HG03469 (cell line): Measurements from ENCODE around the gene ID3.

Source experiments
- ATAC-seq: cut with Tn5 transposase; IDR thresholded peaks from one replicate; pipeline ENCODE4 v1.9.1; 2021; ENCODE audit warnings: mild to moderate bottlenecking, moderate library complexity, moderate number of reproducible peaks; ENCODE audit not compliant: unreplicated experiment

Gene ID3

GRCh38 chr1:23559136-23559984, at the start of gene ID3:
ID3 (minus strand) TSS chr1:23559501; CDS start chr1:23559426, 75 bp downstream.
- ATAC-seq: peak; percentile 41

- no peak for ATAC-seq
Observed at GRCh38 chr1:23607944-23608343, 48.6 kb upstream of the ID3 start.

- ATAC-seq: no peak
Observed at GRCh38 chr1:23601968-23602876, 42.9 kb upstream of the ID3 start.

DNA sequence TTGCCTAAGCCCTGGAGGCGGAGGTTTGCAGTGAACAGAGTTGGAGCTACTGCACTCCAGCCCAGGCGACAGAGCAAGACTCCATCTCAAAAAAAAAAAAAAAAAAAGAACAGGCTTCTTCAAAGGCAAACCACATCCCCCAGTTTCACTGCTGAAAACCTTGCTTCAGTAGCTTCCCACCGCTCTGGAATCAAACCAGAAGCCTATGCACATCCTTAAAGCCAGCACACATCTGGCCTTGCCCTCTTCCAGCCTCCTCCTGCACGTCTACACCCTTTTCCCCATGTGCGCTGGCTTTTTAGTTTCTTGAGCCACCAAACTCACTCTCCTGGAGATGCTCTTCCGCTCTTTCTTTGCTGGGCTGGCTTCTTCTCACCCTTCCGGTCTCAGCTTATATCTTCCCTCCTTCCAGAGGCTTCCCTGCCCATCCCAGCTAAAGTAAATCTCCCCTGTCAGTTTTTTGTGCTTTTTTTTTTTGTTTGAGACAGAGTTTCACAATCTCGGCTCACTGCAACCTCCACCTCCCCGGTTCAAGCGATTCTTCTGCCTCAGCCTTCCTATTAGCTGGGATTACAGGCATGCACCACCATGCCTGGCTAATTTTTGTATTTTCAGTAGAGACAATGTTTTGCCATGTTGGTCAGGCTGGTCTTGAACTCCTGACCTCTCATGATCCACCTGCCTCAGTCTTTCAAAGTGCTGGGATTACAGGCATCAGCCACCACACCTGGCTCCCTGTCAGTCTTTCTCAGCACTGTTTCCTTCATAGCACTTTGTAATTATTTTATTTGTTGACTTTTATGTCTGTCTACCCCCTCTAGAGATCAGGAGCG, 42.0 kb upstream of the ID3 start:
- no peak for ATAC-seq

DNA sequence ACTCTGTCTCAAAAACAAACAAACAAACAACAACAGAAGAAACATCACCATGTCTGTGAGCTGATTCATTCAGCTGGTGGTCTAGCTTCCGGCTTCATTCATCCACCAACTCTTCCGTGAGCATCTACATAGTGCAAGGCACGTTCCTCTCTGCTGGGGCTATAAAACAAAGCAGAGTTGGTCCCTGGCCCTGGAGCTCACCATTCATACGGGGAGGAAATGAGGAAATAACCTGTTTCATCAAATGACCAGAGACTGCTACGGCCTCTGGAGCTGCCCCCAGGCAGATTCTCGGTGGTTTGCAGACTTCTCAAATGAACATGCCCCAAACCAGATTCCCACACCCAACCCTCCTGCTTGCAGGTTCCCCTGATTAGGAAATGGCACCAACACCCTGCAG, 41.0 kb upstream of the ID3 start:
- ATAC-seq: no peak

DNA sequence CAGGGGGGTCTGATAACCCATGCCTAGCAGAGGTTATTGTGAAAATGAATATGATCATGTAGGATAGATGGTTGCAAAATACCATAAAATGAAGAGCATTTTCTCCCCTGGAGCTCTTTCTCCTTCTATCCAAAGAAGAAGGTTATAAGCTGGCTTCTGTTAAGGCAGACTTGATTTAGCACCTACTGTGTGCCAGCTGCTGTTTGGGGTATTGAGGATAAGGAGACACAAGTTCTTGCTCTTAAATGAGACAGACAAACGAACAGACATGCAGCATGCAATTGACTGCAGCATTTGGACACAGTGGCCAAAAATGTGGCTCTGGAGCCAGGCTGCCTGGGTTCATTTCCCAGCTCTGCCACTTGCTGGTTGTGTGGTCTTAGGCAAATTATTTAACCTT, 39.8 kb upstream of the ID3 start:
- ATAC-seq: no peak

GRCh38 chr1:23598424-23598823, 39.1 kb upstream of the ID3 start:
- no peak for ATAC-seq

DNA sequence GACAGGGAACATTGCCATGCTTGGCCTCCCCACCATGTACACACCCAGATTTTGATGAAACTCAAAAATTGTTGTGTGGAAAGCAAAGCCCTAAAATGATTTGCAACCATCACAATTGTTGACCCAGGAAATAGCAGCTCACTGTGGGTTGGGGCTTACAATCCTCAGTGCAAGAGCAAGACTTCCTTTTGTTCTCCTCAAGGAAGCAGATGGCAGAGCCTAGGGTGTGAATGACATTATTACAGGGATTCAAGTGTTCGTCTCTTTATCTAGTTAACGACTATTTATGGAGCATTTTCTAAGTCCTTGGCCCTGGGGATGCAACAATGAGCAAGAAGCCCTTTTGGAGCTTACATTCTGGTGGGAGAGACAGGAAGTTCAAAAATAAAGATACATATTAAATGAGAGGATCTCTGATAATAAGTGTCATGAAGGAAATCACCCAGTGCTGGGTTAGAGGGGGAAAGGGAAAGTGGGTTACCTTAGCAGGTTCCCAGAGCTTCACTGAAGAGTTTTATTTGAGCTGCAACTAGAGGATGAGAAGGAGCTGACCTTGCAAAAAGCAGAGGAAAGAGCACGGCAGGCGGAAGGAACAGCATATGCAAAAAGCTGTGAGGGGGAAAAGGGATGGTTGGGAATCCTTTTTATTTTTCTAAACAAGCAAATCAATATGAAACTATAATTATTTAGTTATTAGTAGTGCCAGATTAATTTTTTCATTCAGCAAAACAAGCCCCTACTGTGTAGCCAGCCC, 38.5 kb upstream of the ID3 start:
- no peak for ATAC-seq

DNA sequence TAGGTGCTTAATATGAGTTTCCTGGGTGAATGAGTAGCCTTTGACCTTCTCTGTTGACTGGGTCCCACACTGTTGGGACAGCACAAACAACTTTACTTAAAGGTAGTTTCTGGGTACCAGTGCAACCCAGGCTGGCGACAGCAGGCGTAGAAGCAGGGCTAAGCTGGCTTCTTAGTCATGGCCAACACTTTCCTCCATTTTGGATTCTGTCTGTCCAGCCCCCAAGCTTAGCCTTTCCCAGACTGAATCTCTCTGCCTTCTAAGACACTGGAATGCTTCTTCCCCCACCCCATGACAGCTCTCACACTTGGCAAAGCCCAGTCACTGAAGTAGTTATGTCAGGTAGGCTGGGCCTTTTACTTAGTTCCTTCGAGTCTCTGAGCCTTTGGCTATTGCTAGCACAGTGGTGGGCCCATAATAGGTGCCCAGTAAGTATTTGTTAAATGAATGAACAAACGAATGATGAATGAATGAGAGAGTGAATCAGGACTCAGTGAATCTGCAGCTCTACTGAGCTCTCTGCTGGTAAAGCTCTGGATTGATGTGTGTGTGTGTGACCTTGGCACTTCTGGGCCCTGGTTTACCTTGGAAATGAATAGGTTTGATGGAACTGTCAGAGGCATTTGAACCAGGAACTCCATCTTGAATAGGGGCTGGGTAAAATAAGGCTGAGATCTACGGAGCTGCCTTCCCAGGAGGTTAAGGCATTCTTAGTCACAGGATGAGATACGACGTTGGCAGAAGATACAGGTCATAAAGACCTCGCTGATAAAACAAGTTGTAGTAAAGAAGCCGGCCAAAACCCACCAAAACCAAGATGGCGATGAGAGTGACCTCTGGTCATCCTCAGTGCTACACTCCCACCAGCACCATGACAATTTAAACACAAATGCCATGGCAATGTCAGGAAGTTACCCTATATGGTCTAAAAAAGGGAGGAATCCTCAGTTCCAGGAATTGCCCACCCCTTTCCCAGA, 37.4 kb upstream of the ID3 start:
- no peak for ATAC-seq

DNA sequence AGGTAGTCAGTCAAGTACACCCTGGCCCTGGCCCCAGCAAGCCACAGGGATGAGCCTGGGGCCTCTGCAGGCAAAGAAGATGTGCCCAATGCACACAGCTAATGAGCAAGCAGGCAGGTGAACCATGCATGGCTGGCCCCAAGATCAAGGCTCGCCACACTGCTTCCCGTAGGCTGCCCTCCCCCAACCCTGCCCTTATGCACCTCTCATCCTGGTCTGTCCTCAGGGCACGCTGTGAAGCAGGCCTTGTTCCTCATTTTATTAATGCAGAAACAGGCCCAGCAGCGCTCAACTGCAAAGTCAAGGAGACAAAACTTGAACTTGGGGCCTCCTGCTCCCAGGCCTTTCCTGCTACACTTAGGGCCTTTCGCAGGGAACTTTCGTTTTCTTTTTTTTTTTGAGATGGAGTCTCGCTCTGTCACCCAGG, 35.6 kb upstream of the ID3 start:
- no peak for ATAC-seq

DNA sequence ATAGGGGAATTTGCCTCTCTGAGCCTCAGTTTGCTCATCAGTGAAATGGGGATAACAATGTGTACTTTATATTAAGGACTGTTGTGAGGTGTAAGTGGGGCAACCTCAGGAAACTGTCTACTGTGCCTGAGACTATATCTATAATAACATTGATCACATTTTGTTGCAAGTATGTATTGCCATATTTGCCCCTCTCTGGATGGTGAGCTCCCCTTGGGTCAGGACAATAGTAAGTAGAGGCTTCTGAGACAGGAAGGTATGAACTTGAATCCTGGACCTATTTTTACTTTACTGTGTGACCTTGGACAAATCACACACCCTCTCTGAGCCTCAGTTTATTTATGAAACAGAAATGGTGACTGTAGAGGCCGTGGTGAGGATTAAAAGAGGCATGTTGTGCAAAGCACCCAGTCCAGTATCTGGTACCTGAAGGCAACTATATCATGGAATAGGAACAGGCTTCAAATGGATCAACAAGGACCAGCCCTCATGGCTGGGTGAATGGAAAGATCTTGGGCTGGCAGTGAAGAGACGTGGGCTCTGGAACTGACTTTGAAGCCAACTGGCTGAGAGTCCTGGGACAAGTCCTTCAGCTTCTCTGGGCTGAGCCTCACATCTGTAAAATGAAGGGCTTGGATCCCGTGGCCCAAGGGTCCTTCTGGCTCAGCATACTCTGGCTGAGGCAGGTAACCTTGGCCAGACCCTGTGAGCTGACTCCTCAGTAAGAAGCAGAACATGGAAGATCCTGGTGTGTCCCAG, 35.0 kb upstream of the ID3 start:
- ATAC-seq: no peak

DNA sequence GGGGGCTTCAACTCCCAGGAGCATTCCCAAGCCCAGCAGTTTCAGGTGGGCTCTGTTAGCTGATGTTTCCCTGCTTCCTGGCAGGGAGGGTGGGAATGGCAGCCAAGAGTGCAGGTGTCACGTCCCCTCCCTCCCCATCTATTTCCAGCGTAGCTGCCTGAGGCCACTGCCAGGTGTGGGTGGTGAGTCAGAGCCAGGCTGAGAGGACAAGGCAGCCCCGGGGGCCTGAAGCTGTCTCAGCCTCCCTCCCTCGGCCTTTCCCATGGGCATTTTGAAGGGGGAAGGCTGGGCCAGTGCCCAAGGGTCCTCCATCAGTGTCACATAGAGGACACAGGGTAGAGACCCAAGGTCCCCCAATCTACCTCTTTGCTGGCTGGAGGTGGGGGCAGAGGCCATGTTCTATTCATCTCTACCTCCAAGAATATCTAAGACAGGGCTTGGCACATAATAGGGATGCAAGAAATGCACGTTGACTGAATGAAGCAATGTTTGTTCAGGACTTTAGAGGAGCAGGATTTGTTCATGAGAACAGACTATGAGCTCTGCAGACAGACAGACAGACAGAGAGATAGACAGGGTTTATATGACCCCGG, 34.4 kb upstream of the ID3 start:
- ATAC-seq: no peak

GRCh38 chr1:23593042-23593521, 33.8 kb upstream of the ID3 start:
- no peak for ATAC-seq

- no peak for ATAC-seq
Observed at GRCh38 chr1:23592209-23592892, 33.0 kb upstream of the ID3 start.

DNA sequence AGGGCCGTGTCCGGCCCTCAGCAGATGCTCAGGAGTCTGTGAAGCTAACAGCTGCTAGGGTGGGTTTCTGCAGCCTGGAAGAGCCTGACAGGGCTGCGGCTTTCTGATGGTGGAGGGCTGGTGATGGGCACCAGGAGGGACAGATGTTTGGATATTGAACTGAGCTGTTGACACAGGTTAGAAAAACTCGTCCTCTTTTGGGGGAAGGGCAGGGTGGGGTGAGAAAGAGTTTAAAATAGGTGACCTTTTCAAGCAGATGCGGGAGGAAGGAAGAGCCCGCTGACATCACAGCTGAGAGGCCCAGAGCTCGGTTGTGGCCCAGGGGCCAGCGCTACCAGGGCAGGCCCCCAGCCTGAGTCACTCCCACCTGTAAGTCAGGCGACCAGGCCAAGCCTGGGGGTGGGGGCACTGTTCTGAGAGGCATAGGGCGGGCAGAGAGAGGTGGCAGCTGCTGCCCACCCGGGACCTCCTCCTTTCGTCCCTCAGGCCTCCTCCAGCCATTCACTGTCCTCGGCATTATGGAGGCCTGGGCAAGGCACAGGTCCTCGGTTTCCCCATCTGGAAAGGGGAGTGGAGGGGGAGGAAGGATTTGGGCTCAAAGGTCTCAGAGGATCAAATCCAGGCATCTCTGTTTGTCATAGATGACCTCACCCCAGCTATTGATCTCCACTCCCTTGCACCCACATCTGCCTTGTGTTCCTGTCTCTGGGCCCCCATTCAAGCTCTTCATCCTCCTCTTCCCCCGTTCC, 32.3 kb upstream of the ID3 start:
- no peak for ATAC-seq

DNA sequence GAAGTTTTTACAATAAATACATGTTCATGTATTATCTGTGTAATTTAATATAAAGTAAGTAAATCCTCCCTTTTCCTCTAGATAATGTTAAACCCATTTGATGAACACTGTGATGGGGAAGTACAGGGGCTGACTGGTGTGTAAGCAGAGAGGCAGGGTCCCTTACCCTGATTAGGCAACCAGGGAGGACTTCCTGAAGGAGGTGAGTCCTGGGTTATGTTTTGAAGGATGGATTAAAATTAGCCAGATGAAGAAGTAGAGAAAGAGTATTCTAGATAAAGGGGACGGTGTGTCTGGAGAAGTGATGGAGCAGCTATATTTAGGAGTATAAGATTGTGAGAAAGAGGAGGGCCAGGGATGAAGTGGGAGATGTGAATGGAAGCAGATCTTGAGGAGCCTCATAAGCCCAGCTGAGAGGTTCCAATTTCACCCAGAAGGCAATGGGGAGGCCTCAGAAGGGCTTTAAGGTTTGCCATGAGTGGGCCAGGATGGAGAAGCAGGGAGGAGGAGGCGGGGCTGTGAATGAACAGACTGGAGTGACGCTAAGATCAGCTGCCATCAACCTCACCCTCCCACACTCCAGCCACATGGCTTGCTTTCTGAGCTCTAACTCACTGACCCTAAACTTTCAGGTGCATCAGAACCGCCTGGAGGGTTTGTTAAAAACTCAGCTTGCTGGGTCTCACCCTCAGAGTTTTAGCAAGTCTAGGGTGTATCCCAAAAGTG, 30.9 kb upstream of the ID3 start:
- no peak for ATAC-seq
